ENCODE measurements around the gene EXOC3L4.

EXOC3L4 gene

DNA sequence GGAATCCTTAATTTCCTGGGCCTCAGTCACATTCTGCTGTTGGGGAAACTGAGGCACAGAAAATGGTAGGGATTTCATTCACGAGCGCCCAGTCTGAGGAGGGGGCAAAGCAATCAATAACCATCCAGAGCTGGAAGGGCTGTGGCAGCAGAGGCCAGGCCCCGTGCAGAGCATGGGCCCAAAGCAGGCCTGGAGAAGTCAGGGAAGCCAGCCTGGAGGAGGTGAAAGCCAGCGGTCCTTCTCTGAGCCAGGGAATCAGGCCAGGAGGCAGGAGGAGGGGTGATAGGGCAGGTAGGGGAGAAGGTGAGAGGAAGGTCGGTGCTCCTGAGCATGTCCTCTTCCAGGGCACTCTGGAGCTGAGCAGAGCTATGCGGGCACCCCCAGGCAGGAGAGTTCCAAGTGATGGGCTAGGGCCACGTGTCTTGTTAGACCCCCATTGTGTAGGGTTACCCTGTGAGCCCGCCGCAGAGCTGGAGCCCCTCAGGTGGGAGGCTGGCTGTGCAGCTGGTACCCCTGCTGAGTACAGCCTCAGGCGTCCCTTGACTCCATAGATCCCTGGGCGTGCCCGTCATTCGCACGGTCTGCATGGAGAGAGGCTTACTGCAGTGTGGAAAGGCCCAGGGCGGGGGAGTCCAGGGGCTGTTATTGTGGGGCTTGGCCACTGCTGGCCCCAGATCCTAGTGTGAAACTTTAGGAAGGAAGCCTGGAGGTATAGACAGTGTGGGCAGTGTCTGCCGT lies 33.5 kb downstream of the EXOC3L4 start:
- H4K20me1 ChIP-seq (ENCODE audit: insufficient read depth, low read length), result no peaks in the 10 kb centered on the region
- no peaks in the 10 kb centered on the region for H3K4me1 ChIP-seq (ENCODE audit: insufficient read depth, low read length, severe bottlenecking)
- no peak overlapping the region for H3K27ac ChIP-seq (ENCODE audit: low read depth, low read length, poor library complexity, severe bottlenecking)
- H2AFZ ChIP-seq (ENCODE audit: low read length), result no peak overlapping the region
- TF ChIP-seq EZH2 (IDR thresholded peaks at IDR 0.05; ENCODE audit: borderline replicate concordance, low read length), result no peak
- TF ChIP-seq, protein P1, sequence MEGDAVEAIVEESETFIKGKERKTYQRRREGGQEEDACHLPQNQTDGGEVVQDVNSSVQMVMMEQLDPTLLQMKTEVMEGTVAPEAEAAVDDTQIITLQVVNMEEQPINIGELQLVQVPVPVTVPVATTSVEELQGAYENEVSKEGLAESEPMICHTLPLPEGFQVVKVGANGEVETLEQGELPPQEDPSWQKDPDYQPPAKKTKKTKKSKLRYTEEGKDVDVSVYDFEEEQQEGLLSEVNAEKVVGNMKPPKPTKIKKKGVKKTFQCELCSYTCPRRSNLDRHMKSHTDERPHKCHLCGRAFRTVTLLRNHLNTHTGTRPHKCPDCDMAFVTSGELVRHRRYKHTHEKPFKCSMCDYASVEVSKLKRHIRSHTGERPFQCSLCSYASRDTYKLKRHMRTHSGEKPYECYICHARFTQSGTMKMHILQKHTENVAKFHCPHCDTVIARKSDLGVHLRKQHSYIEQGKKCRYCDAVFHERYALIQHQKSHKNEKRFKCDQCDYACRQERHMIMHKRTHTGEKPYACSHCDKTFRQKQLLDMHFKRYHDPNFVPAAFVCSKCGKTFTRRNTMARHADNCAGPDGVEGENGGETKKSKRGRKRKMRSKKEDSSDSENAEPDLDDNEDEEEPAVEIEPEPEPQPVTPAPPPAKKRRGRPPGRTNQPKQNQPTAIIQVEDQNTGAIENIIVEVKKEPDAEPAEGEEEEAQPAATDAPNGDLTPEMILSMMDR (IDR thresholded peaks at IDR 0.05; ENCODE audit: low read length), result no peak
- no peak overlapping the region for H3K9ac ChIP-seq (ENCODE audit: low read length)
- H3K4me3 ChIP-seq (ENCODE audit: low read depth, low read length, poor library complexity, severe bottlenecking), result no peak overlapping the region
- H3K9me2 ChIP-seq (ENCODE audit: low read depth, low read length), result no peaks in the 10 kb centered on the region
- no peaks in the 10 kb centered on the region for H3K9me3 ChIP-seq (ENCODE audit: low read length)
- no peaks in the 10 kb centered on the region for H3K36me3 ChIP-seq (ENCODE audit: insufficient read depth, low read length)
- H3K79me2 ChIP-seq (ENCODE audit: insufficient read depth, low read length), result no peaks in the 10 kb centered on the region
- H3K4me2 ChIP-seq (ENCODE audit: low read length), result no peak overlapping the region
- peaks cover 15% of the 10 kb centered on the region for H3K27me3 ChIP-seq (ENCODE audit: insufficient read depth, low read length)
- no peaks in the 10 kb centered on the region for H3F3A ChIP-seq (ENCODE audit: insufficient read depth, low read length)

DNA sequence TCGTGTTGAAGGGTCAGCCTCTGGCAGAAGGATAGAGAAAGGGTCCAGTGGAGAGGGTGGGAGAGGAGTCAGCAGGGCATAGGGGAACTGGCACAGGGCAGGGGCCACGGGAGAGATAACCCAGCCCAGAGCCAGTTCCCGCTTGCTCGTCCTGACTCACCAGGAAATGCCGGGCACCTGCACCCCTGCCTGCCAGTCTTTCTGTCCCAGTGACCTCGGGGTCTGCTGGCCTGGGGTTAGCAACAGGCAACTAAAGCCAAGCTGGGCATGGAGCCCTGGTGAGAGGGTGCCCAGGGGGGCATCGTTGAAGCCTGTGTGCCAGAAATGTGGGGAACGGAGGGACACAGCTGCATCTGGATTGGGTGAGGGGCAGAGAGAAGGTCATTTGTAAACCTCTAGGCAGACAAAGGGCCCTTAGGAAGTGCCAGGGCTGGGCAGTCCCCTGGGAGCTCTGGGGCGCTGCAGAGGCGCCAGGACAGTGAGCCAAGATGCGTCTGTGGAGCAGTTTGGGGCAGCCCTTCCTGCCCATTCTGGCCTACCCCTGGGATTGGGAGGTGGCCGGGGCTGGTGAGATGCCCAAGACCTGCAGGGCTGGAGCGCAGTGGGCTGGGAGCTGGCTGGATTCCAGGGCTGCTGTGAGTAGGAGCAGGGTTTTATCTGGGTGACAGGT lies 34.2 kb downstream of the EXOC3L4 start:
- no peak overlapping the region for H3K9ac ChIP-seq (ENCODE audit: low read length)
- peaks cover 15% of the 10 kb centered on the region for H3K27me3 ChIP-seq (ENCODE audit: insufficient read depth, low read length)
- H3K9me3 ChIP-seq (ENCODE audit: low read length), result no peaks in the 10 kb centered on the region
- no peak overlapping the region for H2AFZ ChIP-seq (ENCODE audit: low read length)
- no peaks in the 10 kb centered on the region for H3K79me2 ChIP-seq (ENCODE audit: insufficient read depth, low read length)
- no peaks in the 10 kb centered on the region for H3K9me2 ChIP-seq (ENCODE audit: low read depth, low read length)
- no peaks in the 10 kb centered on the region for H3F3A ChIP-seq (ENCODE audit: insufficient read depth, low read length)
- TF ChIP-seq, protein P1 (IDR thresholded peaks at IDR 0.05; ENCODE audit: low read length), result no peak
- TF ChIP-seq EZH2 (IDR thresholded peaks at IDR 0.05; ENCODE audit: borderline replicate concordance, low read length), result no peak
- H4K20me1 ChIP-seq (ENCODE audit: insufficient read depth, low read length), result no peaks in the 10 kb centered on the region
- no peaks in the 10 kb centered on the region for H3K36me3 ChIP-seq (ENCODE audit: insufficient read depth, low read length)
- no peaks in the 10 kb centered on the region for H3K4me1 ChIP-seq (ENCODE audit: insufficient read depth, low read length, severe bottlenecking)
- H3K4me3 ChIP-seq (ENCODE audit: low read depth, low read length, poor library complexity, severe bottlenecking), result no peak overlapping the region
- H3K27ac ChIP-seq (ENCODE audit: low read depth, low read length, poor library complexity, severe bottlenecking), result no peak overlapping the region
- no peak overlapping the region for H3K4me2 ChIP-seq (ENCODE audit: low read length)

DNA sequence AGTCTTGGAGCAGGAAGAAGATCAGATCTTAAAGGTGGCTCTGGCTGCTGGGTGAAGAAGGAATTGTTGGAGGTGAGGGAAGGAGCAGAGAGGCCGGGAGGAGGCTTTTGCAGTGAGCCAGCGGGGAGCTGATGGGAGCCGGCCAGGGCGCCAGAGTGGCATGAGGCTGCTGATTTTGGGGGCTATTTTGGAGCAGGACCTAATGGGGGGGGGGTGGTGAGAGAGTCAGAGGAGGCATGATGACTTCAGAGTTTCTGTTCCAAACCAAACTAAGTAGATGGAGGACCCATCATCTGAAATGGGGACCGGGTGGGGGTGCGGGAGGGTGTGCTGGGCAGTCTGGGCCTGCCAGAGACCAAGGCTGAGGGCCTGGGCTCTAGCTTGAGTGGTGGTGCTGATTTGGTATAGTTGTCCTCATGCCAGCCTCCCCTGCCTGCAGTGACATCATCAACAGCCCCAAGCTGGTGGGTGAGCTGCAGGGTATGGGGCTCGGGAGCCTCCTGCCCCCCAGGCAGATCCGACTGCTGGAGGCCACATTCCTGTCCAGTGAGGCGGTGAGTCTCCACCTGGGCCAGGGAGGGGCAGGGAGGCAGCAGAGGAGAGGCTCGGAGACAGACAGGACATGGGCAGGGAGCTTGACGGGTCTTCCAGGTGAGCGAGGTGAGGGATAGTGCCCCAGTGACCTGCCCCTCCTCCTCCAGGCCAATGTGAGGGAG lies 34.9 kb downstream of the EXOC3L4 start:
- Histone ChIP-seq H3K4me3 (ENCODE audit: low read depth, low read length, poor library complexity, severe bottlenecking) (no peak overlapping the region), H3K9me2 (ENCODE audit: low read depth, low read length) (no peaks in the 10 kb centered on the region), H3K27me3 (ENCODE audit: insufficient read depth, low read length) (peaks cover 15% of the 10 kb centered on the region), H3K4me2 (ENCODE audit: low read length) (no peak overlapping the region), H3K79me2 (ENCODE audit: insufficient read depth, low read length) (no peaks in the 10 kb centered on the region), H3K27ac (ENCODE audit: low read depth, low read length, poor library complexity, severe bottlenecking) (no peak overlapping the region), H3K4me1 (ENCODE audit: insufficient read depth, low read length, severe bottlenecking) (no peaks in the 10 kb centered on the region), H3F3A (ENCODE audit: insufficient read depth, low read length) (no peaks in the 10 kb centered on the region), H2AFZ (ENCODE audit: low read length) (no peak overlapping the region), H3K36me3 (ENCODE audit: insufficient read depth, low read length) (no peaks in the 10 kb centered on the region), H3K9me3 (ENCODE audit: low read length) (no peaks in the 10 kb centered on the region), H4K20me1 (ENCODE audit: insufficient read depth, low read length) (no peaks in the 10 kb centered on the region), H3K9ac (ENCODE audit: low read length) (no peak overlapping the region)
- TF ChIP-seq, protein P1 (IDR thresholded peaks at IDR 0.05; ENCODE audit: low read length), result no peak
- no peak for TF ChIP-seq EZH2 (IDR thresholded peaks at IDR 0.05; ENCODE audit: borderline replicate concordance, low read length)

Data from OCI-LY1 (cell line).